ENCODE measurements around the gene ATP2B3. TPM values are rescaled to one million over a fixed set of nuclear protein-coding genes. Genes with fewer than 3 reads are reported as not detected.

Gene ATP2B3
- total RNA-seq, 1 experiment from 2014 or later, result not detected

DNA sequence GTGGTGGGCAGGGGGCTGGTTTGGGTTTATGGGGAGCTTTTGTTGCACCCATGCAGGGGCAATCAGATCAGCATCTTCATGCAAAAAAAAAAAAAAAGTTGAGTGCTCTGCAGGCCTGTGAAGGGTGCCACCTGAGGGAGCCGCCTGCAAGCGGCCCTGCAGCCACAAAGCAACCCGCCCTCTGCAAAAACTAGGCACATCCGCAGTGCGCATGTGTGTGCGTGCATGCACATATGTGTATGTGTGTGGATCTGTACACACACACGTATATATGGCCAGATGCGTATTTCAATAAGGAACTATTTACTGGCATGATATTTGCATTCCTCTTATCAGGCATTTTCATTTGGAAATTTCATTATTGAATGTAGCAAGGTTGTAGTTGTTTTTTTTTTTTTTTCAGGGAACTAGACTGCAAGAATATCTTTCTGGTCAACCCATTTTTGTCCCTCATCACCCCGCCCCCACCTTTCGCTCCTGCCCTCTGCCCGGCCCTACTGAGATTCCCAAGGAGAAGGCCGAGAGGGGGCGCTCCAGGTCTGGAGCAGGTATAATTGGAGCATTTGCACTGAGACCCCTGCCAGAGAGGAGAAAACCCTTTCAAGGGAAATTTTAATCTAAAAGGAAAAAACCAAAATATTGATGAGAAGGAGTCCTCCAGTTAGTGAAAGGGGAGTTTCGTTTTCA is 63.4 kb downstream of the ATP2B3 start:
- no peak for DNase-seq (ENCODE audit: low read depth)
- in situ Hi-C loops (cut with HindIII; ENCODE audit: low pct_unique_long_range_greater_than_20kb, low sequenced_read_pairs), result no loop called here

DNA sequence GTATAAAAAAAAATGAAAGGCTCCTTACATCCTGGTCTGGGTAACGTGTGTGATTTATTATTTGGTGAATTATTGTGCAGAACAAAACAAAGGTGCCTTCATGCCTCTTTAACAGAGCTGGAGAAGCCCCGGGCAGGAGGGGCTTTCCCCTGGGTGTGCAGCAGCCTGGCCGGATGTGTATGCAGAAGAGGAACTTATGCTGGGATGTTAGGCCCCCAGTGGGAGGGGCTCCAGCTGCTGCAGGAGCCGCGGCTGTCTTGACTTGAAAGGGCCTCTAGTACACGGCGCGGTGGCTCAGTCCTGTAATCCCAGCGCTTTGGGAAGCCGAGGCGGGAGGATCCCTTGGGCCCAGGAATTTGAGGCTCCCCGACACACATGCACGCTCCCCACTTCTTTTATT is 65.5 kb downstream of the ATP2B3 start:
- DNase-seq (ENCODE audit: low read depth), result no peak
- in situ Hi-C loops (cut with HindIII; ENCODE audit: low pct_unique_long_range_greater_than_20kb, low sequenced_read_pairs), result no loop called here

DNA sequence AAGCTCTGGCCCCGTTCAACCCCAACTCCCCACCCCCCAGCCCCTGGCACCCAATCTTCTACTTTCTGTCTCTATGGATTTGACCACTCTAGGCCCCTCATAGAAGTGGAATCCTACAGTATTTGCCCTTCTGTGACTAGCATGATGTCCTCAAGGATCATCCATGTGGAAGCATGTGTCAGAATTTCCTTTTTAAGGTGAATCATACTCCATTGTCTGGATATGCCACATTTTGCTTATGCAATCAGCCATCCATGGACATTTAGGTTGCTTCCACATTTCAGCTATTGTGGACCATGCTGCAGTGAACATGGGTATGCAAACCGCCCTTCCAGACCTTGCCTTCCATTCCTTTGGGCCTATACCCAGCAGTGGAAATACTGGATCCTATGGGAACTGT is 66.0 kb downstream of the ATP2B3 start:
- no peak for DNase-seq (ENCODE audit: low read depth)
- in situ Hi-C loops (cut with HindIII; ENCODE audit: low pct_unique_long_range_greater_than_20kb, low sequenced_read_pairs), result no loop called here

DNA sequence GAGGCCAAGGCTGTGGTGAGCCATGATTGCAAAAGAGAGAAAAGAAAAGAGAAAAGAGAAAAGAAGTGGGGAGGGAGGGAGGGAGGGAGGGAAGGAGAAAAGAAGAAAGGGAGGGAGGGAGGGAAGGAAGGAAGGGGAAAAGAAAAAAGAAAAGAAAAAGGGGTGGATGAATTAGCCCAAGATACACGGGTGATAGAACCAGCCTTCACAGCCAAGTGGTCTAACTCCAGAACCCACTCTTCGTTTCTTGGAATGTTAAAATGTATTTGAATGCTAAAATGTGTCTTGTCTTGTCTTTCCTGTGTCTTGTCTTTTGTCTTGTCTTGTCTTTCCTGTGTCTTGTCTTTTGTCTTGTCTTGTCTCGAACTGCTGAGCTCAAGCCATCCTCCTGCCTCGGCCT is 68.4 kb downstream of the ATP2B3 start:
- in situ Hi-C loops (cut with HindIII; ENCODE audit: low pct_unique_long_range_greater_than_20kb, low sequenced_read_pairs), result no loop called here
- DNase-seq (ENCODE audit: low read depth), result no peak

DNA sequence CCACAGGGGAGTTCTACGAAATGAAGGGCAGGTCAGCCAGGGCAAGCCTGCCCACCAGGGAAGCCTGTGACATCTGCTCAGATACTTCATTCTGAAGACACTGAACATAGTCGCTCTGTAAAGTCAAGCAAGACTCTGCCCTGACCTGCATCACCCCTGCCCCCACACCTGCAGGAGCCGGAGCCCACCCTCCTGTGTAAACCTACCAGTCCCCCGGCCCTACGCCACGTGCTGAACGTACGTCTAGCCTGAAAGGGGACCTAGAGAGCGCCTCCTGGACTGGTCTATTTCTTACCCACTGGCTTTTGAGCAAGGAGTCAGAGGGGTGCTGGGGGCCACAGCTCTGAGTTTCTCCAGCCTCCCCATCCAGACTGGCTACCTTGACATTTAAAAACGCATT is 69.9 kb downstream of the ATP2B3 start:
- in situ Hi-C loops (cut with HindIII; ENCODE audit: low pct_unique_long_range_greater_than_20kb, low sequenced_read_pairs), result no loop called here
- DNase-seq (ENCODE audit: low read depth), result no peak

DNA sequence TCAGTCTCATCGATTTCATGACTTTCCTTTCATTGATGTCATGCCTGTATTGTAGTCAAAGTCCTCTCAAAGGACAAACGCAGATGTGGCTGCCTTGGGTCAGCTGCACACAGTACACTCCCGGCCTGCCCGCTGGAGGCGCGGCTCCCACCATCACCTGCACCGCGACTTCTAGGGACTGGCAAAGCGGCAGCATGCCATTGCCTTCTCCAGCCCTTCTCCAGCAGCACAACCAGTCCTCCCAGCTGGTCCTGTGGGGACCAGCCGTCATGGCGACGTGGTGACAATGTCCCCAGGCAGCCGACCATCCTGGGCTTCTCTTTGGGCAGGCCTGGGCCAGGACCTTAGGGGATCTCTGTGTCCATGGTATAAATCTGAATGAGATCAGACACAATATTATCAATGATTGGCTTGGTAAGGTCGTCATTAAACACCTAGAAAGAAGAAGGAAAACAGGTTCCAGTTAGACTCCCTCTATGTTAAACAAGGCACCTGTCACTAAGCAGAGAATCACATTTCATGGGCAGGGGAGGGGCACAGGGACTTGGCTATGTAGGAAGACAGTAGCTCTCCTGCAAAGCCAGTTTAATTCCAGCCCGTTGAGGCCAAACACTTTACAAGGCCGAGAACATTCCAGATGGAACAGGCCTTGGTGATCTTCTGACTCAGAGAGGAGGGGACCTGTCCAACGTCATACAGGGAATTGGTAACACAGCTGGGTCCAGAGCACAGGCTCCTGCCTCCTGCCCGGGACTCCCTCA is 70.8 kb downstream of the ATP2B3 start:
- in situ Hi-C loops (cut with HindIII; ENCODE audit: low pct_unique_long_range_greater_than_20kb, low sequenced_read_pairs), result no loop called here
- DNase-seq (ENCODE audit: low read depth), result no peak

DNA sequence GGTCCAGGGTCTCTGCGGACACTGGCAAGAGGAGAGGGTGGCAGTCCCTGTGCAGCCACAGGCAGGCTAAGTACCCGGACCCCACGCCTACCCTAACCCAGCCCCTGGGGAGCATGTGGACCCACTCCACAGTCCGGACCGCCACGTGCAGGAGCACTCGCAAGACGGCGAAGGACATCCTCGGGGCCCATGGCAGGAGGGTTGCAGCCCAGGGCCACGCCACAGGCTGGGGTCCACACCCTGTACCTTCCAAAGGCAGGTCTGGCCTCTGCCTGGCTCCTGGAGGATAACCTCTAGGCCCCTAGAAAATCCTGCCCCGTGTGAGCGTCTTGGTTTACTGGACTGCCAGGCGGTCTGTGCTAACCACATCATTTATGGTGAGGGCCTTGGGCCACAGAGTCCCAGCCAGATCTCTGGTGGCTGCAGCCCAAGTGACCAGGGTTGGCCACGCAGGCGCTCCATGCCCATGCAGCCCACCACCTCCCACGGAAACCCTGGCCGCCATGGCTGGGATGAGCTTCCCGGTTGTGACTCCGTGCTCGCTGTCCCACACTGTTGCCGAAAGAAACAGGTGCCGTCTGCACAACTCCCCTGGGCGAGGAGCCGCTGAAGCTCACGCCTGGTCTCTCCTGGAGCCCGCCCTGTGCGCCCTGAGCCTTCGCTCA is 71.5 kb downstream of the ATP2B3 start:
- DNase-seq (ENCODE audit: low read depth), result no peak
- in situ Hi-C loops (cut with HindIII; ENCODE audit: low pct_unique_long_range_greater_than_20kb, low sequenced_read_pairs), result no loop called here

DNA sequence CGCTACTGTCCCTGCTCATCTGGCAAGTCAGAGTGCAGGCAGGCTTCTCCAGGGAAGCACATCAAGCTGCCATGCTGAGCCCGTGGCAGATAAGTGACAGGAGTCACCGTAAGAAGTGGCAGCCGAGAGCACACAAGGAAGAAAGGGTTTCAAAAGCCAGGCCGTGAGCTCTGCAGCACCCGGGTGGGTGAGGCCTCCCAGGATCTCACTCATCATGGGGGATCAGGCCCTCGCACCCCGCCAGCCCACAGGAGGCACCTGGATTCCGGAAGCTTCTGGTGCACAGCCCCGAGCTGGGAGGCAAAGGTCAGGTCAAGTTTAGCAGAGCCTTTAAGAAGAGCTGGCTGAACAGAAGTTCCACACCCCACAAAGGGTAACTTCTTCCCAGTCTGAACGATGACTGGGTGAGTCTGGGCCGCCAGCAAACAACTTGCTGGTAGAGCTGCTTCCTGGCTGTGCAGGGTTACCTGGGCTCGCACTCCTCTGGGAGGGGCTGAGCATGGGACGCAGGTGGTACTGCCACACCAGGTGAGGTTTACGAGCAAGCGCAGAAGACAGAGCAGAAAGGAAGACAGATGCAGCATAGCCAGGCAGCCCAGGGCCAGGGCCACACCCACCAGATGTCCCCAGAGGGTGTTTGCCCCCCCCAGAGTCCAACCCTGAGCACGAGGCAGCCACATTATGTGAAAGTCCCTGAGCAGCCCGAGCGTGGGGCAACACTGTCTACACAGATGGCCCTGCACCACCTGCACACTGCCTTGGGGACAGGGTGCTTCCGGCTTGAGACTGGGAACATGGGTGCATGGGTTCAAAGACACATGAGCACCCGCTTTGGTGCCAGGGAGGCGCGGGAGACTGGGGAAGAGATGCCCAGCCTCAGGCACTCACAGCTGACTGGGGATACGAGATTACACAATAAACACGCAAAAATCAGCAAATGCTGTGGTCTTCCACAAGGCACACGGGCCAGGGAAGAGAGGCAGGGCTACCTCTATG is 73.8 kb downstream of the ATP2B3 start:
- in situ Hi-C loops (cut with HindIII; ENCODE audit: low pct_unique_long_range_greater_than_20kb, low sequenced_read_pairs), result no loop called here

DNA sequence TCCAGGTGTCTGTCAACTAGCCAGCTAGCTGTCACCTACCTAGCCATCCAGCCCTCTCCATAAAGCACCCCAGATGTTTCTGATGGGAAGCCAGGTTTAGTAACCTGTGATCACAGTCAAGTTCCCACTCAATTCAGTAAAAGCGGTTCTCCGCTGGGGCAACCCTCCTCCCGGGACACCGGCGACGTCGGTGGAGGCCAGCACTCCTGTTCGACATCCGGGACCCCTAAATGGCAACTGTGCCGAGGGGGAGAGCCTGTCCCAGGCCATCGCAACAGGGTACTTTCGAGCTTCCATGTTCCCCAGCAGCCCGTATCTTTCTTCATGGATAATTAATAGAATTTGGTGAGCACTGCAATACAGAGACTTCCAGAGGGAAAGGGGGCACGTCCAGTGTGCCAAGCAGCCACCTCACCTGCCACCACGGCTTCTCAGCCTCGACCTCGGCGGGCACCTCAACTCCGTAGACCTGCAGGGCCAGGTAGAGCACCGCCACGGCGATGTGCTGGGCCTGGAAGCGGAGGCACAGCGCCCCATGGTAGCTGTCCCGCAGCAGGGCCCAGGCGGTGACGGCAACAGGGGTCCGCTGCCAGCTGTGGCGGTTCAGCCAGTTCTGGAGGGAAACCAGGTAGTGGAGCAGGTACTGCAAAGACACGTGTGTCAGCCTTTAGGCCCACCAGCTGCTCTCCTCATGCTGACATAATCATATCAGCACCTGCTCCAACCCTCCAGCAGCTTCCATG is 74.8 kb downstream of the ATP2B3 start:
- in situ Hi-C loops (cut with HindIII; ENCODE audit: low pct_unique_long_range_greater_than_20kb, low sequenced_read_pairs), result no loop called here

More for the DNA sequence above, 73.8 kb downstream of the ATP2B3 start:
- no peak for DNase-seq (ENCODE audit: low read depth)

DNA sequence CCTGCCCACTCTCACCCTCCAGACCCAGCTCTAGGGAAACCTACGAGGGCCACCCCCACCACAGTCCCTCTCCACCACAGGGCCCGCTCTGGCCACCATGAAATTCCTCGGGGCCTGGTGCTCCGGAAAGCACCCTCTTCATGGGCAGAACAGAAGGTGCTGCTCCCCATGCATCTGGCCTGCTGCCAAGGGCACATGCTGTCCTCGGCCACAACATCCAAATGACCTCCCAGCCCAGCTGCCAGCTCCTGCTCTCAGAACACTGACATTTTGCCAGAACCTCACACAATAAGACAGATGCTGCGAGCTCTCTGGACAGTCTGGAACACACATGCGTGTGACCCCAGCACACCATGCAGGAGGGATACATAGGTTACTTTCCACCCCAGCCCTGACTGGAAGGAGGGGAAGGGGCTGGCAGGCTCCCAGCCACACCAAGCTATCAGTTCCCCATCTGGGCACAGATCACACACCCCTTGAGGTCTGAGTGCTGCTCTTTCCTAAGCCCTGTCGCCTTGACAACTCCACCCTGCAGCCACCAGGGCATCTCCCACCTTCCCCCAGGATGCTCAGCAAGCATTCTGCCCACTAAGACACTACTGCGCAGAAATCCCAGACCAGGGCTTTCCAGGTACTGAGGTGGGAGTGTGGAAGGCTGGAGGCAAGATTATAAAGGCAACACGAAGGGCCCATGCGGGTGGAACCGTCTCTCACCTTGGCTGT is 75.7 kb downstream of the ATP2B3 start:
- in situ Hi-C loops (cut with HindIII; ENCODE audit: low pct_unique_long_range_greater_than_20kb, low sequenced_read_pairs), result no loop called here
- no peak for DNase-seq (ENCODE audit: low read depth)

More for the DNA sequence above, 74.8 kb downstream of the ATP2B3 start:
- no peak for DNase-seq (ENCODE audit: low read depth)

DNA sequence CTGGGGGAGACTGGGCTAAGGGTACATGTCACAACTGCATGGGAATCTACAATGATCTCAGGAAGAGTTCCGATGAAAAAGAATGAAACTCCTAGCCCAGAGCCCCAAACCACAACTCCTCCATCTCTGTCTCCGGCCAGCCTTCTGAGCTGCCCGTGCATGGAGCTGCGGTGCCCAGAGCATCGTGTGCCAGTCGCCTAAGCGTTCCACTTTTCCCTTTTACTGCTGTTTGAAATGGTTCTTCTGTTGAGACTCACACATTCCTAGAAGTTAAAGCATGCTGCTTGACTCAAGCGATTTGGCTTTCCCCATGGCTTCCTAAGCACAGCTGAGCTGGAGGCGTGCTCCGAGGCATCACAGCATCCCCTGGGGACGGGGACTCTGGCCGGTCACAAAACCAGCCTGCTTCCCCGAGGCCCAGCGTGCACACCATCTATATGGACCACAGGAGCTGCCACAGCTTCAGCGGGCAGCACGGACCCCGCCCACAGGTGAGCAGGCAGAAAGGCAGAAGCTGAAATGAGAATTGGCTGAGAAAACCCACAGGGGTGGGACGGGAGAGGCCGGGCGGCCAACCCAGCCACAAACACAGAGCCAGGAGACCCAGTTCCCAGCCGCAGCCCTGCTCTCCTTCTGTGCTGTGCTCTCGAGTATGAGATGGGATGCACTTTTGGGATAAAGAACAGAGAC is 76.5 kb downstream of the ATP2B3 start:
- DNase-seq (ENCODE audit: low read depth), result no peak
- in situ Hi-C loops (cut with HindIII; ENCODE audit: low pct_unique_long_range_greater_than_20kb, low sequenced_read_pairs), result no loop called here

DNA sequence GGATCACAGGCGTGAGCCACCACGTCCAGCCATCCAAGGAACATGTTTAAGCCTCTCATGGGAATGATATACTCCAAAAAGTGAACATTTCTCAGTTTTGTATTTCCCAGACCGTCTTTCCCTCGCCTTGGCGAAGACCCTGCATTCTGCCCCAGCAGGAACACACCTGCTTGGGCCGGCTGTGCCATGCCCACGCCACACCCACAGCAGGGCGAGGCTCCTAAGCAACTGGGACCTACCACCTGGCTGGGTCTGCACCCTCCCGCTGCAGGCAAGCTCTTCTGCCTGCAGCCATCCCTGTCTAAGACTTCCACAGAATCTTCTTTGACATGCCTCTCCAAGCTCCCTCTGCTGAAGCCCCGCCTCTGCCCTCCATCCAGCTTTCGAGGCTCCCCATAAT is 77.9 kb downstream of the ATP2B3 start:
- DNase-seq (ENCODE audit: low read depth), result no peak
- in situ Hi-C loops (cut with HindIII; ENCODE audit: low pct_unique_long_range_greater_than_20kb, low sequenced_read_pairs), result no loop called here

DNA sequence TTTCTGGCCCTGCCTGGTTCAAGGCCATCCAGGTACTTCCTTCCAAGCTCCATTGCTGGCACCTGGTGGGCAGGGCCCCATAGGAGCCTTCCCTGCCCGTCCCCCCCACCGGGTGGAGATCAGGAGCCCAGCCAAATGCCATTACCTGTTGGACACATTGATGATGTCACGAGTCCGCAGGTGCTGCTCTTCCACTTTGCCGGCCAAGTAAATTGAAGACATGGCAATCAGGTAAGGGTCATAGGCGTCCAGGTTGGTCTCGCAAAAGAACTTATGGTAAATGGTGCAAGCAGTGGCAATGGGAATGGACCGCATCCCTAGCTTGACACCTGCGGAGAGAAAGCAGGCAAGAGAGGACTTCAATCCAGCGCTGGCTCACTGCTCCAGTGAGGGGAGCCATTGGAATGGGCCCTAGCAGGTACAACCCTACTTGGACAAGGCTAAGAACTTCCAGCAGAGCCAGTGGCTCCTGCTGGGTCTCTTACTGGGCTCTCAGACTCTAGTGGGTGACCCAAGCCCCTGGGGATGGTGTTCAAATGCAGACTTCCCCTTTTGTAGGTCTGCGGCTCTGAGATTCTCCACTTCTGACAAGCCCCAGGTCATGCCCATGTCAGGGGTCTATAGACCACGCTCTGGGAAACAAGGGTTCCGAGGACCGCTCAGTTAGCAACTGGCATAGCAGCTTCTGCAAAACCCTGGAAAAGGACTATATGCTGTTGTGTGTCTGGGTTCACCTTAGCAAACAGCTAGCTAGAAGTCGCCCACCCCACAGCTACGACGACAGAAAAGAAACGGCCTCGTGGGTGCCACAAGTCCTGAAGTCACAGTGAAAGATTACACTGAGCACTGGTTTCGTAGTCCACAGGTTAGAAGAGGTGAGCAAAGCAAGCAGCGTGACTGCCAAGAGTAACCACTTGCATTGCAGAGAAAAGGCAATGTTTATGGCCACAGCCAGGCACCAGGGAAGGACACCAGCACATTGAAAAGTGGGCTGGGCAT is 78.7 kb downstream of the ATP2B3 start:
- in situ Hi-C loops (cut with HindIII; ENCODE audit: low pct_unique_long_range_greater_than_20kb, low sequenced_read_pairs), result no loop called here
- DNase-seq (ENCODE audit: low read depth), result no peak

DNA sequence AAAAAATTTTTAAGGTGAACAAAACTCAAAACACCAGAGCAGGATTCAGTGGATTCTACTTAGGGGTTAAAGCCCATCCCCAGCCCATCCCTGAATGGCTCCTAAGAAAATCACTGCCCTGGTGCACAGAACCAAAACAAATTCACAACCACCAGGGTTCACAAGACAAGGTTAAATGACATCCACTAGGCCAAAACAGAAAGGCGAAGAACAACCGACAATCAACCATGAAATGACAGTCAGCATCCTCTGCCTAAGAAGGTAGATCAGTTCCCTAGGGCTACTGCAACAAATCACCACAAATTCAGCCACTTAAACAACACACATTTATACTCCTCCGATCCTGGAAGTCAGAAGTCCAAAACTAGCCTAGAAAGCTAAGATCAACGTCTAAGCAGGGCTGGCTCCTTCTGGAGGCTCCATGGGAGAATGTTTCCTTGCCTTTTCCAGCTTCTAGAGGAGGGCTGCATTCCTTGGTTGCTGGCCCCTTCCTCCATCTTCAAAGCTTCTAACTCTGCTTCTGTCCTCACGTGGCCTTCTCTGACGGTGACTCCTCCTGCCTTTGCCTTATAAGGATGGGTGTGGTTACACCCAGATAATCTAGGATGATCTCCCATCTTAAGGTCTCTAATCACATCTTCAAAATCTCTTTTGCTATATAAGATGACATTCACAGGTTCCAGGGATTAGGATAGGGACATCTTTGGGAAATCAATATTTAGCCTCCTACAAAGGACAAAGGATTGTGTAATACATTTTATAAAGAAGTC is 79.7 kb downstream of the ATP2B3 start:
- DNase-seq (ENCODE audit: low read depth), result no peak

More for the DNA sequence above, 79.7 kb downstream of the ATP2B3 start:
- in situ Hi-C loops (cut with HindIII; ENCODE audit: low pct_unique_long_range_greater_than_20kb, low sequenced_read_pairs), result no loop called here

Data from Caki2 (cell line).